HG03342 (cell line): Measurements from ENCODE around the gene NHEJ1.

ENCODE experiments used
- ATAC-seq: cut with Tn5 transposase; IDR thresholded peaks from one replicate; pipeline ENCODE4 v1.9.1; 2021; ENCODE audit warnings: mild to moderate bottlenecking, moderate library complexity; ENCODE audit not compliant: unreplicated experiment

NHEJ1 gene

DNA sequence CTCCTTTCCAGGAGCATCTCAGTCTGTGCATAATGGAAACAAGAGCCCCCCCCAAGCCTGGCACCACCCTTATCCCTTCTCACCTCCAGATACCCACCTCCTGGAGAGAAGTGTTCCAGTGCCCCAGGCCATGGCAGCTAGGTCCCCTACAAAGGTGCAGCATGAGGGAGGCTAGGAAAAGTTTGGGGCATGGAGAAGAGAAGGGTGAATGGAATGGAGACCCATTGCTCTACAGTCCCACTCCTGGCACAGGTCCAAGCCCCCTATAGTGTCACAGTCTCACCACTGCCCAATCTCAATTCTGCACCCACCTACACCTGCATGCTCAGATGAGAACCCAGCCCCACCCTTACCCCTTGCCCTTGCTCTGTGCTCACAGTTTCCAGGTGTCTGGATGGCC lies 8.3 kb upstream of the NHEJ1 start:
- ATAC-seq, result no peak

DNA sequence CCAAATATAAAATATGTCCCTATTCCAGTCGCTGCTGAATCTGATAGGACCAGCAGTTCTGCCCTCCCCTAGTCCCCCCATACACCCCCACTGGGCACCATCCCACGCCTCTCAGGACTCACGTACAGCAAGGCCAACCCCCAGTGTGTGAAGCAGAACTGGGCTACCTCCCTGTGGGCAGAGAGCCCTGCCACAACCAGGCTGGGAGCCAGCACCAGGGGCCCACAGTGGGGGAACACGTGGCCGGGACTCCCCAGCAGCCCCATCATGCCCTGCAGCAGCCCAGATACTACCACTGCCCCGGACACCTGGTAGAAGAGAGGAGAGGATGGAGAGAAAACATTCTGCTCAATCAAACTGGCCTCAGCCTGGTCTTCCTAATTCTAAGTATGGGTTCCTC lies 7.9 kb upstream of the NHEJ1 start:
- no peak for ATAC-seq

DNA sequence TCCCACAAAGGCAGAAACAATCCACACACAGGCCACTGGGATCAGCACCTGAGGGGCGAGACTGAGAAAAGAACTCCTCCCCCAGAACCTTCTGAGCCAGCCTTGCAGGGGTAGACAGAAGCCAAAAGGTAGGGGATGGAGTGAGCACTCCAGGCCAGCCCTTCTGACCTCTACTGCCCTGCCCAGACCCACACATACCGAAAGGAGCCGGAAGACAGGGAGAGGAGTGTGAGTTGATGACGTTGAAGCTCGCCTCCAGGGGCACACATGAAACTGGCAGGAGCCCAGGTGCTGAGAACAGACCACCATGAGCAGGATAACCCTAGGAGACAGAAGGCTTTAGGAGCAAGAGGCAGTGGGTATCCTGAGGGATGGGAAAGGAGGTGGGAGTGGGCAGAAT lies 7.4 kb upstream of the NHEJ1 start:
- ATAC-seq, result no peak

DNA sequence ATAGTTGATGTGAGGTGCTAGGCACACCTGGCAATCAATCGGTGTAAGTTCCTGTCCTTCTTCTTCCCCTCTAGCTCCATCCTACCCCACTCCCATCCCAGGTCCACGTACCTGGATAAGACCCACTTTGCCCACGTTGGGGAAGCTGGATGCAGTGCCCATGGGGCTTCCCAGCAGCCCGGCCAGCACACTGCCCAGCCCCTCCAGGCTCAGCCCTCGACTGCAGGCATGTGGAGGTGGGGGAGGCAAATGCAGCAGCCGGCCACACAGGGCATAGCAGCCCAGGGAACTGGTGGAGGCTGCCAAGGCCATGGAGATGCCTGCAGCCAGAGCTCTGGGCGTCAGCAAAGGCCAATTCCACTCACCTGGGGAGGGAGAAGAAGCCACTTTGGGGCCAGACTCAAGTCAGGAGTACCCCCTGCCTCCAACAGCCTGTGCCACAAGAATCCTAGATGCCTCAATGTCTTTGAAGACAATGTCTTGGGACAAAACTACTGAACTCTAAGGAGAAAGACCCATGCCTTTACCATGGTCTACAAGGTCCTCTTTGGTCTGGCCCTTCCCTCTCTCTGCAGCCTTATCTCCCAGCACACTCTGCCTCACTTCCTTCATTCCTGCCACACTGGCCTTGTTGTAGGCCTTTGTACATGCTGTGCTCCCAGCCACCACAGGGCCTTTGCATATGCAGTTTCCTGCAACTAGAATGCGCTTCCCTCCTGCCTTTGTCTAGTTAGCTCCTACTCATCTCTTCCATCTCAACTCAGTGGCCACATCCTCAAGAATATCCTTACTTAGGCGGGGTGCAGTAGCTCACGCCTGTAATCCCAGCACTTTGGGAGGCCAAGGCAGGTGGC lies 4.7 kb upstream of the NHEJ1 start:
- ATAC-seq, result no peak

DNA sequence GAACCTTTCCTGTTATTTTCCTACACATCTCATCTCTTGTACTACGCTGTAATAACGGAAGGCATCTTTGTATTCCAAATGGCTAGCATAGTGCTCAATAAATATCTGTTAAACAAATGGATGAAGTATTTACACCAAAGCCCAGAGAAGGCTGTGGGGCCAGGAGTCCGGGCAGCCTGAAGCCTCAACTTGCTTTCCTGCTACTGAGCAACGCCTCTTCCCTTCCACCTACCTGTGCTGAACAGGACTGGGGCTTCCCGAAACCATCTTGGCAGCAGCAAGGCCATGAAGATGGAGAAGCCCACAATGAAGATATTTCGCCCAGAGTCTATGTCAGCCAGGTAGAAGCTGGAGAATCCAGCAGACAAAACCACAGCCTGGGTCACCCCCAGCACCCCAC lies 2.5 kb upstream of the NHEJ1 start:
- no peak for ATAC-seq

DNA sequence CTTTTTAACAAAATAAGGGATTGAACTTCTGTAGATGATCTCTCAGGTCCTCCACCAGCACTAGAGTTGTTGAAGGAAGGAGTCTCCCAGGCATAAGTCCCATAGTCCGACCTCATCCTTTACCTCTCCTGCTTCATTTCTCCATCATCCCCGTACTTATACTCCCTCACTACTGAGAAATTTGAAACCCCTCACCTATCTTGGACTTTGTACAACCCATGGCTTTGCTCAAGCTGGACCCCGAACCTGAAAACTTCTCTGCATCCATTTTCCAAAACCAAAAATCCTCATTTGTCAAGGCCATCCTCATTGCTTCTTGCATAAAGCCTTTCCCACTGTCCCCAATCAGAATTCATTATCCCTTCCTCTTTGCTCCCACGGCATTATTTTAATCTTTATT lies 482 bp upstream of the NHEJ1 start:
- ATAC-seq, result no peak

DNA sequence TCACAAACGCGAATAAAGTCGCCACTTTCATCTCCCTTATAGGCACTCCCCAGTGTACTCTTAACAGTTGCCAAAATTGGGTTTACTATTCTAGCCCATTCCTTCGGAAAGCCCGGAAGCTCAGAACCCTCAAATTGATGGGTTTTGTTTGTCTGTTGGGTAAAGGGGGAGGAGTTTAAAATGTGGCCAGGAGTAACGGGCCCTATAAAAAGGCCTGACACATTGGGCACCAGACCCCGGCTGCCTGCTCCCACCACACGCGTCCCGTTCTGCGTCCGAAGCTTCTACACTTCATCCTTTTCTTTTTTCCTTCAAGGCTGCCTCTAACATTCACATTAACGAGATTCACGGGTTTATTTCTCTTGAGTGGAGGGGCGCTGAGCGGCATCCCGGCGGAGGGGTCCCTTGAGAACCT lies 837 bp downstream of the NHEJ1 start:
- peak; percentile 2 for ATAC-seq

DNA sequence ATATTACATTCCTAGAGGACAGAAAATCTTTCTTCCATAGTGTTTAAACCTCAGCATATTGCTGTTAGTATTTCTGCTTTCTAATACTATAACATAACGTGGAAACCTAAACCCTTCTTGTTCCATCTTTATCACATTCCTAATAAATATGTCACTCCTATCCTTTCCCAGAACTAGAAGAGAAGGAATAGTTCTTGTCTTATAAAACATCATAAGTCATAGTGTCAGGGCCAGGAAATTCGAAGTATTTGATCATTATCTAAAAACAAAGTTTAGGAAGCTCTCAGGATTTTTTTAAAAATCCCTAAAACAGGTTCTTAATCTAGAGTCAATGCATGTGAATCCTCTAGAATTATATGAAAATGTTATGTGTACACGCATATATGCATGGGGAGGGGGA lies 2.0 kb downstream of the NHEJ1 start:
- no peak for ATAC-seq

DNA sequence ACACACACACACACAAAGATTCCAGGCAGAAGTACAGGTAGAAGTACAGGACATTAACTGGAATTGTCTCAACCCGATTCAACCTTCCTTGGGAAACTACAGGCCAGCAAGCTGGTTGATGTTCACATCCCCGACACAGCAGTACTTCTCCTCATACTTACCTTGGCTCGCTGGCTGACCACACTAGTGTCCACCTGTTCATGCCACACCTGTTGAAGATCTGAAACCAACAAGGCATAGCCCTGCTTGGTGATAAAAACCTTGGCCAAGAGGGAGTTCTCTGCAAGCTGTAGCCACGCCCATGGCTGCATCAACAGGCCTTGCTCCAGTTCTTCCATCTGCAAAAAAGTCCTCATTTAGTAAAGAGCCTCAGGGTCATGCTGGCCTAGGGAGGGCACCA lies 2.6 kb downstream of the NHEJ1 start:
- ATAC-seq, result no peak

DNA sequence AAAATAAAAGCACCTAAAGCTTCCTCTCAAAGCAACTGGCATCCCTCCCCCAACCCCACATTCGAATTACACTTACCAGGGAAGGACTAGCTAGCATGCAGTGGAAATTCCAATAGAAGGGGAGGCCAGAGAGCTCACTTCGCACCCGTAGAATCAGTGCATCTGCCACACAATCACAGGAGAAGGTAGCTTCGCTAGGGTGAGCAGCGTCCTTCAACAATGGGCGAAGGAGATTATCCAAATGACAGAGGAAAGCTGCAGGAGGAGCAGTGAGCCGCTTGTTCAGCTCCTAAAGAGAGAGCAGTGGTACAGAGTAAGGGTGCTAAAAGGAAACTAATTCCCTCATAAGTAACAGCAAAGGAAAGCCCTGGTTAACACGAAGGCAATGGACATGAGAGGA lies 3.2 kb downstream of the NHEJ1 start:
- no peak for ATAC-seq

DNA sequence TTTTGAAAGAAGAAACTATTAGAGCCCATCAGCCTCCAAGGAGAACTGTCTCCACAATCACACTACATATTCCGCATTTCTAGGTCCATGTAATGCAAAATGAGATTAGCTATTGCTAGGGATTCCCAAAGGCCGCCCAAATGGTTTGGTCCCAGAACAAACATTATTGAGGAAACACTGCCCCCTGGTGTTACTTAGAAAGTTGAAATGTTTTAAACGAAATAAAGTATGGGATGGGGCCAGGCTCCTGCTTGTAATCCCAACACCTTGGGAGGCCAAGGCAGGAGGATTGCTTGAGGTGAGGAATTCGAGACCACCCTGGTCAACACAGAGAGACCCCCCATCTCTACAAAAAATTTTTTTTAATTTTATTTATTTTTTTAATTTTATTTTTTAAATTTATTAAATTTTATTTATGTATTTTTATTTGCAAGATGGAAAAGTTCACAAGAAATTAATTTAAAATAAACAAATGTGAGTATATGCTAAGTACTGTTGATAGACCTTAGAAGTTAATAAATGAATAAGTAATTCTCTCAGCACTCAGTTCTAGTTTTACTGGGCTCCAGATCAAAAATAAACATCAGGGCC lies 5.5 kb downstream of the NHEJ1 start:
- ATAC-seq, result no peak

DNA sequence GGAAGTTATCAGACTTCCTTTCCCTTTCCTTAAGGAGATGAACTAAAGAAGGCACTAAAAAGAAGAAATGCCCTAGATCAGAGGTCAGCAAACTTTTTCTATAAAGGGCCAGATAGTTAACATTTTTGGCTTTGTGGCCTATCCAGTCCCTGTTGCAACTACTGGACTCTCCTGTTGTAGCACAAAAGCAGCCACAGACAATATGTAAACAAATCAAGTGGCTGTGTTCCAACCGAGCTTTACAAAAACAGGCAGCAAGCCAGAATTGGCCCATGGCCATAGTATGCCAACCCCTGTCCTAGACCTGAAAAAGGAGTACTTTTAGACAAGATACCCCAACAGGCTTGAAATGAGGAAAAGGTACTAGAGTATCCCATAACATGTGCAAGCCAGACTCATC lies 10.9 kb downstream of the NHEJ1 start:
- no peak for ATAC-seq

DNA sequence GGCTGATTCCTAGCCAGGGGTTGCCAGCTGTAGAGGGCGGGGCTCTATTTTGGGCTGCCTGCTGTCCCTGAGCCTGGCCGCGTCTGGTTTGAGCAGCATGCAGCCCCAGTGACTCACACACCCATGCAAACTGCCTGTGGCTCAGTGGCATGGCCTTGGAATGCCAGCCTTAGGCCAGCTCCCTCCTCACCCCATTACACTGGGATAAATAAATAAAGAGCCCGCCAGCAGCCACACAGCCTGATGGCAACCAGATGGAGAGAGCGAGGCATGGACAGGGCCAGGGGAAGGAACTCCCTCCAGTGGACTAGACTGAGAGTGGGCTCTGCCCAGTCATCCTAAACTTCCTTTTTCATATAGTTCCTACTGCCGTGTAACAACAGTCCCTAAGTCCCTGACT lies 18.3 kb downstream of the NHEJ1 start:
- ATAC-seq, result no peak

DNA sequence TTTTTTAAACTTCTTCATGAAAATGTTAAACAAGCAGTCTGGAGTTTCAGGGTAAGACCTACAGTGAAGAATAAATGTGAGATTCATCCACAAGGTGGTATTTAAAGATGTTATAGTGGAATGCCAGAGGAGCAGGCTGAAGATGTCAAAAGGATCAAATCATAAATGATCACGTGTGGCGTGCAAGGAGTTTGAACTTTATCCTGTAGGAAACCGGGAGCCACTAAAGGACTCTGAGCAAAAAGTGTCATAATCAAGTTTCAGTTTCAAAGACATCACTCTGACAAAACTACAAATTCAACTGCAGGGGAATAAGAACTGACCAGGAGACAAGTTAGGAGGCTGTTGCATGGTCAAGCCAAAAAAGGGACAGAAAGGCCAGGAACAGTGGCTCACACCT lies 19.9 kb downstream of the NHEJ1 start:
- no peak for ATAC-seq

DNA sequence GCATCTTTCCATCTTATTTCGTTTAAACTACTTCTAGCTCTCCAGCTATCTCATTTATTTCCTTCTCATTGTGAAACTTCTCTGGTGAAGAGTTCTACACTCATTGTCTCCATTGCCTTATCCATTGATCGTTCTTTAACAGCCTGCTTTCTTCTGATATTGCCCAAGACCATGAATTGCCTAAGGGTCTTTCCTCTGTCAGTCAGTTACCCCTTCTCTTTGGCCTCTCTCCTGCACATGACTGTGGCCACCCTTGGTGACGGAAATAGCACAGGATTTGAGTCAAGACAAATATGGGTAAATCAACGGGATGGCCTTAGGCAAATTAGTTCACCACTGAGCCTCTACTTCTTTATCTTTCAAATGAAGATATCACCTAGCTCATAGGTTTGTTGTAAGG lies 26.6 kb downstream of the NHEJ1 start:
- ATAC-seq, result no peak

DNA sequence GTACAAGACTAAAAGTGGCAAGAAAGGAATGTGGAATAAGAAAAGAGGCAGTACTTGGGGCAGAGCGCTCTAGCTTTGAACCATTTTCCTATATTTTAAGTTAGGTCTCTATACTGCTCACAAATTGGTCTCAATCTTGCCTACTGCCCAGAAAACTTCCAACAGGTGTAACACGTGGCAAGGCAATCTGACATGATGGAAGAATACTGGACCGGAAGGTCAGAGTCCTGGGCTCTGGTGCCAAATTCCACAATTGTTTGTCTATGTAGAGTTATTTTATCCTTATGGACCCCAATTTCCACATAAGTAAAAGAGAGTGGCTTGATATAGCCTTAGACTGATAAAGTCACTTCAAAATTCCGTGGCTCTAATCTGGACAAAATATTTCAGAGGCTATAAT lies 28.9 kb downstream of the NHEJ1 start:
- ATAC-seq, result no peak

DNA sequence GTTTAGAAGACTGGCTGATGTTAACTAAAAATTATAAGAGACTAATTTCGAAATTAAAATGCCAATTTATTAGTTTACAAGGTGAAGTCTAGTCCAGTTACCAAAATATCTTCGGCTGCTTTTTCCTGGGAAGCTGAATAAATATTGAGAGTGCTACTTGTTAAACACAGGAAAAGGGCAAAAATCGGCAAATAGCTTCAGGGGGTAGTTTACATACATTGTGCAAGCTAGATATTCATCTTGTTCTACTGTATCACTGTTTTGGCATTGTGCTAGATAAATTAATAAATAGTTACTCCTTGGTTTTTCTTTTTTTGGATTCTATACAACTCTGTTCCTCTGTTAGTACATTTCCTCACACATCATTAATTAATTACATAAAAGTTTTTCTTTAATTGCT lies 29.3 kb downstream of the NHEJ1 start:
- no peak for ATAC-seq

DNA sequence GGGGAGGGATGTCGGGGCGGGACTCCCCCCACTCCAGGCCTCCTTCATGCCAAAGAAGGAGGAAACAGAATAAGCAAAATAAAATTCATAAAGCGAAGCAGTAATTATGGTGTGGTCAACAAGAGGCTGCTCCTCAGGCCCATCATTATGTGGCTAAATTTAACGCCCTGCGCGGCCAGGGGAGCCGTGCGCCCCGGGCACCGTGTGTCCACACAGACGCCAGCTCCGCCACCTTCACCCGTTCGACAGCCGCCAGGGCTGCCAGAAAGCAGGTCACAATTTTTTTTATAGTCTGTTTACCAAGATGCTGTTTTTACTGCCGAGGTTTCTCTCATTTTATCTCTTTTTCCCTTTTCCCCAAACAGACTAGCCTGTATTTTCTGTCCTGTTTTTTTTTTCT lies 31.0 kb downstream of the NHEJ1 start:
- no peak for ATAC-seq

DNA sequence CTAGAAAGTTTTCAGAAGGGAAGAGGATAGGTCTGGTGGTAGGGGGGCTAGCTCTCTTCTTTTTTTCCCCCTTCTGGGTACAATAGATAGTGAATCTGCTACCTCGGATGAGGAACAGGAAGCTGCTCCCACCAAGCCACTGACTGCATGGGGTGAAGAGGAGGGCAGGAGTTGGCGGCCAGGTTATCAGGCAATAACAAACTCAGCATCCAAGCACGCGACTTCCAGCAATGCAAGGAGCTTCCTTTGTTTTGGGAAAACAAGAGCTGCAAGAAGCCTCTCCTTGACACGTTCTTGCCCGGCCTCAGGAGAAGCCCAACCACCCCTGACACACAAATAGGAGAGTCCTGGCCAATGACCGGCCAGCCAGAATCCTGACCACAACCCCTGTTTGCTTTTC lies 32.2 kb downstream of the NHEJ1 start:
- ATAC-seq, result no peak

DNA sequence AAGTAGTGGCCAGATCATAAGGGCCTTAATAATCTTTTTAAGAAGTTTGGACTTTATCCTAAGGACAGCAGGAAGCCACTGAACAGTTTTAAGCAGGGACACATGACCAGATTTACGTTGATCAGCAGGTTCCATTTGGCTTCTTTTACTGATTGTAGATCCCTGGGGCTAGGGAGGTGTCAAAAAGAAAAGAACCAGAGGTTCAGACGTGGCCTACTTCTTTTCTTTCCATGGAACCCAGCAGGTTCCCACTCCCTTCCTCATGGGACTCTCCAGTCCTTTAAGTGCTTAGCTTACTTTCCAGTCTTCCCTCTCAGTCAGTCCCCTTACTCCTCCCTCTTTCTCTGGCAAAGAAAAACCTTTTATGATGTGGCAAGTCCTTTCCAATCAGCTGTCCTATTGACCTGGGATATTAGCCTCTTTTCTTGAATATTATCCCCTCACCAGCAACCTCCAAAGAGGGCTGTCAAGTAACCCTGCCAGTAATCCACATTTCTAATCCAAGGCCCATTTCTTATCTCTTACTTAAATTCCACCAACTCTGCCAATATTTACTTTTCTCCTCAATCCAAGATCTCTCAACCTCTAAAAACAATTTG lies 33.5 kb downstream of the NHEJ1 start:
- ATAC-seq, result no peak

DNA sequence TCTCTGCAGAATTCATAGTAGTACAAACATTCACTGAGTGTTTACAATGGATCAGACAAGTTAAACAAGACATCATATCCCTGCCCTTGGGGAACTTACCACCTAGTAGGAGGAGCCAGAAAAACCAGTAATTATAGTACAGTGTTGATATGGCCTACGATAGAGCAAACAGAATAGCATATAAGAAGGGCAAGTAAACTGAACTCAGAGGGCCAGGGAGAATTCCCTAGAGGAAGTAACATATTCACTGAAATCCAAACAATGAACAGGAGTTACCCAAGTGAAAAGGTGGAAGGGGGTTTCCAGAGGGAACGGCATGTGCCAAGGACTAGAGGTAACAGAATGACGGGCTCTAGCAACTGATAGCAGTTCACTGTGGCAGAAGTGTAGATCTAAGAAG lies 34.1 kb downstream of the NHEJ1 start:
- ATAC-seq, result no peak

DNA sequence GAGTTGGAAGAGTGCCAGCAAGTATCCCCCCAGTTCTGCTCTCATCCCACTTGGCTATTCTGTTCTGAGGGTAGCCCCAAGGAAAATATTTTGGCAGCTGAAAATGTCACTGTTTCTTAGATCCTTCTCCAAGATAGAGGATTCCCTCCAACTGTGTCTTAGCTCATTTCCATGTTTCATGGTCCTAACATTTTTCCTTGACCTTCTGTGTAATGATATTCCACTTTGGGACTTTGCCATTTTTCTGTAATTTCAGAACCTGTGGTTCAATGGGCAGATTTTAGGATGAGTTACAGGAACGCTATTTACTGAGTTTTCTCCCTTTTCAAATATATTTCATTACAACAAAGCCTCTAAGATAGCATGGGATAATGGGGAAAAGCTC lies 34.7 kb downstream of the NHEJ1 start:
- no peak for ATAC-seq
